D721Med (cell line): ENCODE data around the gene NUDT3.

Experiments used
- DNase-seq: peaks from one replicate; pipeline ENCODE4 v3.0.0; 2011; ENCODE audit warnings: low spot score; ENCODE audit not compliant: insufficient read length
- FAIRE-seq: peaks from 2 replicates; lab custom pipeline; 2011; peaks lifted over from hg19 to GRCh38; lab: Jason Lieb, UNC
- CTCF ChIP-seq: IDR thresholded peaks from 2 replicates; pipeline ENCODE4 v1.5.1; 2012; ENCODE audit warnings: mild to moderate bottlenecking, control low read depth; ENCODE audit not compliant: insufficient read depth; ENCODE audit errors: missing control alignments

Gene NUDT3

GRCh38 chr6:34350137-34350933, 42.1 kb downstream of the NUDT3 start:
- no peak for TF ChIP-seq CTCF
- FAIRE-seq (no peak), DNase-seq (no peak)

- TF ChIP-seq CTCF: no peak
- DNase-seq (no peak), FAIRE-seq (no peak)
Measured at GRCh38 chr6:34349211-34349610, 43.3 kb downstream of the NUDT3 start.

- FAIRE-seq: no peak
- TF ChIP-seq CTCF: no peak
- no peak for DNase-seq
Measured at GRCh38 chr6:34347303-34347702, 45.2 kb downstream of the NUDT3 start.

- TF ChIP-seq CTCF: no peak
- no peak for DNase-seq
- FAIRE-seq: no peak
Measured at GRCh38 chr6:34346175-34347119, 46.0 kb downstream of the NUDT3 start.

- DNase-seq: no peak
- TF ChIP-seq CTCF: no peak
- no peak for FAIRE-seq
Measured at GRCh38 chr6:34343806-34344205, 48.7 kb downstream of the NUDT3 start.

GRCh38 chr6:34342247-34342646, 50.2 kb downstream of the NUDT3 start:
- TF ChIP-seq CTCF: no peak
- DNase-seq (no peak), FAIRE-seq (no peak)
